Dermis microvascular lymphatic vessel endothelial cell (primary cell): ENCODE measurements around the gene SELENOO. TPM values are rescaled to one million over a fixed set of nuclear protein-coding genes. Genes with fewer than 3 reads are reported as not detected.

Experiments
- DNase-seq, 2 donors: peaks; one replicate each; pipeline versions ENCODE4 v3.0.0 to v3.0.0-alpha.2; 2010; ENCODE audit warnings: low read depth in 2 of 2
- total RNA-seq: library from RNA; depleted of rRNA; stranded (reverse); fragments of >200 nt; gene quantifications from 2 replicates; pipeline ENCODE4 v1.2.1, GENCODE V29; 2014

Gene SELENOO
- total RNA-seq, 1 donor from 2014 or later = 15.8 TPM

GRCh38 chr22:50171319-50171964 lies 29.4 kb upstream of the SELENOO start:
- DNase-seq = no peak

GRCh38 chr22:50171965-50172421 lies 28.8 kb upstream of the SELENOO start:
- no peak for DNase-seq

- no peak for DNase-seq
Observed at GRCh38 chr22:50173311-50173982, 27.4 kb upstream of the SELENOO start.

GRCh38 chr22:50173983-50174355 lies 26.8 kb upstream of the SELENOO start:
- no peak for DNase-seq

GRCh38 chr22:50174382-50175190 lies 26.2 kb upstream of the SELENOO start:
- no peak for DNase-seq

GRCh38 chr22:50175191-50175461 lies 25.7 kb upstream of the SELENOO start:
- no peak for DNase-seq

GRCh38 chr22:50175921-50176849 lies 24.6 kb upstream of the SELENOO start:
- DNase-seq = no peak

GRCh38 chr22:50176850-50177536 lies 23.8 kb upstream of the SELENOO start:
- no peak for DNase-seq

GRCh38 chr22:50177537-50178470 lies 23.0 kb upstream of the SELENOO start:
- DNase-seq = no peak

GRCh38 chr22:50178471-50178864 lies 22.3 kb upstream of the SELENOO start:
- no peak for DNase-seq

- no peak for DNase-seq
Observed at GRCh38 chr22:50178871-50179869, 21.6 kb upstream of the SELENOO start.

GRCh38 chr22:50179937-50180726 lies 20.7 kb upstream of the SELENOO start:
- DNase-seq = no peak

- no peak for DNase-seq
Observed at GRCh38 chr22:50180727-50181521, 19.9 kb upstream of the SELENOO start.

- DNase-seq = no peak
Observed at GRCh38 chr22:50182176-50183081, 18.4 kb upstream of the SELENOO start.

- DNase-seq = no peak
Observed at GRCh38 chr22:50183141-50183971, 17.5 kb upstream of the SELENOO start.
